Measurements from ENCODE around the gene AMBRA1. TPM values are rescaled to one million over a fixed set of nuclear protein-coding genes. Genes with fewer than 3 reads are reported as not detected.

The AMBRA1 gene
- total RNA-seq, 1 experiment from 2014 or later: 15.8 TPM

DNA sequence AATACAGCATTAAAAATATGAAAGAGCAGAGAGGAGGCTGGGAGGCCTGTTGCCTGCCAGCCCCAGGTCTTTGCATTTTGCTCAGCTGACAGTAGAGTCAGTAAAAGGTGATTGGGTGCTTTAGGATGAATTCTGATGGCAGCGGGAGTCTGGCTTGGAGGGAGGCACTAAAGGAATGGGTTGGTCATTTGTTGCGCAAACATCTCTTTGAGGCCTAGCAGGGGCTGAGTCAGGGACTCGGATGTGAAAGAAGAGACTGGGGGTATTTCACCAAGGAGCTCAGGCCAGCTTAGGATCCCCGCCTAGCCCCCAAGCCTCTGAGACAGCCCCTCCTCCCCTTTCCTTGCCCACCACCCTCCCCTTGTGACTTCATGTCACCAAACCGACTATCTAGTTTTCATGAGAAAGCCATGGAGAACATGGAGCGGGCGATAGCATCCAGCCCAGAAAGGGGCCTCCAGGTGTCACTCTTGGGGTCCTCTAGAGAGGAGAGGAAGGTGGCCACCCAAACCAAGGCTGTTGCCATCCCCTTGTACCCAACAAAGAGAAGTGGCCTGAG lies 236.8 kb downstream of the AMBRA1 start:
- Histone ChIP-seq H3K9me2 (replicated peaks; ENCODE audit: low read length) (no peaks in the 10 kb centered on the region), H3F3A (ENCODE audit: low read length, unreplicated experiment) (no peaks in the 10 kb centered on the region), H3K79me2 (ENCODE audit: low read length) (peaks cover 54% of the 10 kb centered on the region), H3K9ac (ENCODE audit: low read length) (no peak overlapping the region), H2AFZ (ENCODE audit: low read length) (no peak overlapping the region), H3K4me2 (ENCODE audit: low read length) (no peak overlapping the region), H3K9me3 (ENCODE audit: low read length) (no peaks in the 10 kb centered on the region), H3K4me1 (ENCODE audit: insufficient read depth, low read length) (peaks cover under 1% of the 10 kb centered on the region; the same call in 1 of the 2 replicates), H3K36me3 (ENCODE audit: low read depth, low read length) (no peaks in the 10 kb centered on the region; the same call in 1 of the 2 replicates), H3K27ac (ENCODE audit: low read length) (no peak overlapping the region), H4K20me1 (ENCODE audit: low read length) (no peaks in the 10 kb centered on the region), H3K4me3 (ENCODE audit: low read length) (no peak overlapping the region), H3K27me3 (ENCODE audit: low read length) (no peaks in the 10 kb centered on the region)
- DNase-seq (no peak), ATAC-seq (no peak)
- ChIA-PET CTCF (no interaction called here), POLR2A (ENCODE audit: unreplicated experiment) (no interaction called here)
- BruUV-seq (replicated peaks): no TSS peak
- TF ChIP-seq EZH2phosphoT487 (IDR thresholded peaks at IDR 0.05; ENCODE audit: borderline replicate concordance, low read length) (no peak), EZH2 (IDR thresholded peaks at IDR 0.05; ENCODE audit: low read length, unreplicated experiment) (no peak)
- TF ChIP-seq, protein P1, sequence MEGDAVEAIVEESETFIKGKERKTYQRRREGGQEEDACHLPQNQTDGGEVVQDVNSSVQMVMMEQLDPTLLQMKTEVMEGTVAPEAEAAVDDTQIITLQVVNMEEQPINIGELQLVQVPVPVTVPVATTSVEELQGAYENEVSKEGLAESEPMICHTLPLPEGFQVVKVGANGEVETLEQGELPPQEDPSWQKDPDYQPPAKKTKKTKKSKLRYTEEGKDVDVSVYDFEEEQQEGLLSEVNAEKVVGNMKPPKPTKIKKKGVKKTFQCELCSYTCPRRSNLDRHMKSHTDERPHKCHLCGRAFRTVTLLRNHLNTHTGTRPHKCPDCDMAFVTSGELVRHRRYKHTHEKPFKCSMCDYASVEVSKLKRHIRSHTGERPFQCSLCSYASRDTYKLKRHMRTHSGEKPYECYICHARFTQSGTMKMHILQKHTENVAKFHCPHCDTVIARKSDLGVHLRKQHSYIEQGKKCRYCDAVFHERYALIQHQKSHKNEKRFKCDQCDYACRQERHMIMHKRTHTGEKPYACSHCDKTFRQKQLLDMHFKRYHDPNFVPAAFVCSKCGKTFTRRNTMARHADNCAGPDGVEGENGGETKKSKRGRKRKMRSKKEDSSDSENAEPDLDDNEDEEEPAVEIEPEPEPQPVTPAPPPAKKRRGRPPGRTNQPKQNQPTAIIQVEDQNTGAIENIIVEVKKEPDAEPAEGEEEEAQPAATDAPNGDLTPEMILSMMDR (conservative IDR thresholded peaks at IDR 0.05; ENCODE audit: low read depth, low read length): no peak
- intact Hi-C loops (cut with micrococcal nuclease): no loop called here

GRCh38 chr11:46353698-46354097 lies 240.1 kb downstream of the AMBRA1 start:
- no peaks in the 10 kb centered on the region for H3K27me3 ChIP-seq (ENCODE audit: low read length)
- no peak overlapping the region for H3K4me3 ChIP-seq (ENCODE audit: low read length)
- no peaks in the 10 kb centered on the region for H3K9me3 ChIP-seq (ENCODE audit: low read length)
- H3K79me2 ChIP-seq (ENCODE audit: low read length): peaks cover 80% of the 10 kb centered on the region
- H3F3A ChIP-seq (ENCODE audit: low read length, unreplicated experiment): no peaks in the 10 kb centered on the region
- TF ChIP-seq, protein P1 (conservative IDR thresholded peaks at IDR 0.05; ENCODE audit: low read depth, low read length): no peak
- TF ChIP-seq EZH2phosphoT487 (IDR thresholded peaks at IDR 0.05; ENCODE audit: borderline replicate concordance, low read length) (no peak), EZH2 (IDR thresholded peaks at IDR 0.05; ENCODE audit: low read length, unreplicated experiment) (no peak)
- no TSS peak for BruUV-seq (replicated peaks)
- ATAC-seq: no peak
- H4K20me1 ChIP-seq (ENCODE audit: low read length): no peaks in the 10 kb centered on the region
- no peak overlapping the region for H3K27ac ChIP-seq (ENCODE audit: low read length)
- no peak overlapping the region for H3K9ac ChIP-seq (ENCODE audit: low read length)
- DNase-seq: no peak
- ChIA-PET POLR2A (ENCODE audit: unreplicated experiment) (no interaction called here), CTCF (no interaction called here)
- H3K4me1 ChIP-seq (ENCODE audit: insufficient read depth, low read length): peaks cover 6% of the 10 kb centered on the region
- no peaks in the 10 kb centered on the region for H3K9me2 ChIP-seq (replicated peaks; ENCODE audit: low read length)
- no peaks in the 10 kb centered on the region; the same call in 1 of the 2 replicates for H3K36me3 ChIP-seq (ENCODE audit: low read depth, low read length)
- no peak overlapping the region for H2AFZ ChIP-seq (ENCODE audit: low read length)
- H3K4me2 ChIP-seq (ENCODE audit: low read length): no peak overlapping the region
- intact Hi-C loops (cut with micrococcal nuclease): no loop called here

GRCh38 chr11:46352063-46352841 lies 241.6 kb downstream of the AMBRA1 start:
- CTCF ChIA-PET: interaction anchor here (0.6 kb wide), 1 partner anchor 61 kb away, joined by 3 read pairs; no protein-coding TSS in a partner anchor
- no peak for TF ChIP-seq EZH2phosphoT487 (IDR thresholded peaks at IDR 0.05; ENCODE audit: borderline replicate concordance, low read length)
- TF ChIP-seq EZH2 (IDR thresholded peaks at IDR 0.05; ENCODE audit: low read length, unreplicated experiment): no peak
- TF ChIP-seq, protein P1 (conservative IDR thresholded peaks at IDR 0.05; ENCODE audit: low read depth, low read length): peak; percentile 73
- Histone ChIP-seq H3K4me1 (ENCODE audit: insufficient read depth, low read length) (peaks cover 12% of the 10 kb centered on the region), H3K9ac (ENCODE audit: low read length) (no peak overlapping the region), H3K4me3 (ENCODE audit: low read length) (no peak overlapping the region), H3F3A (ENCODE audit: low read length, unreplicated experiment) (no peaks in the 10 kb centered on the region), H3K36me3 (ENCODE audit: low read depth, low read length) (no peaks in the 10 kb centered on the region; the same call in 1 of the 2 replicates), H3K27me3 (ENCODE audit: low read length) (no peaks in the 10 kb centered on the region), H3K9me3 (ENCODE audit: low read length) (no peaks in the 10 kb centered on the region), H3K27ac (ENCODE audit: low read length) (no peak overlapping the region), H2AFZ (ENCODE audit: low read length) (no peak overlapping the region), H3K79me2 (ENCODE audit: low read length) (peaks cover 81% of the 10 kb centered on the region), H3K4me2 (ENCODE audit: low read length) (no peak overlapping the region), H4K20me1 (ENCODE audit: low read length) (no peaks in the 10 kb centered on the region), H3K9me2 (replicated peaks; ENCODE audit: low read length) (no peaks in the 10 kb centered on the region)
- BruUV-seq (replicated peaks): no TSS peak
- ATAC-seq (no peak), DNase-seq (peak; percentile 26)
- POLR2A ChIA-PET (ENCODE audit: unreplicated experiment): no interaction called here
- intact Hi-C loops (cut with micrococcal nuclease): no loop called here
